GM18951 (cell line): ENCODE data around the gene WDR73.
"Not testable (repeated sequence)": the region's sequence is repeated elsewhere in the genome, so short reads cannot be mapped to it uniquely, and the experiment has no call there.

Experiments
- POLR2A ChIP-seq: IDR thresholded peaks from 4 replicates; pipeline ENCODE4 v1.6.1; 2011; ENCODE audit warnings: mild to moderate bottlenecking; ENCODE audit not compliant: insufficient read length, insufficient read depth; ENCODE audit errors: extremely low read depth
- in situ Hi-C: fragments of 300-500 bp; cut with MboI; formaldehyde crosslinking; loops from one replicate; pipeline ENCODE4 v1.12.0; 2022; ENCODE audit warnings: low sequenced_read_pairs, mixed read lengths, inconsistent platforms; ENCODE audit not compliant: unreplicated experiment

WDR73 gene

GRCh38 chr15:84653910-84654688, at the start of gene WDR73:
Gene WDR73 (minus strand): TSS chr15:84654283. CDS start chr15:84654274, 9 bp downstream.
- TF ChIP-seq POLR2A = peak; percentile 78
- in situ Hi-C loops = no loop called here

GRCh38 chr15:84703808-84704207, 49.7 kb upstream of the WDR73 start:
- TF ChIP-seq POLR2A = no peak
- in situ Hi-C loops = no loop called here

GRCh38 chr15:84702961-84703482, 48.9 kb upstream of the WDR73 start:
- TF ChIP-seq POLR2A = no peak
- in situ Hi-C loops = no loop called here

DNA sequence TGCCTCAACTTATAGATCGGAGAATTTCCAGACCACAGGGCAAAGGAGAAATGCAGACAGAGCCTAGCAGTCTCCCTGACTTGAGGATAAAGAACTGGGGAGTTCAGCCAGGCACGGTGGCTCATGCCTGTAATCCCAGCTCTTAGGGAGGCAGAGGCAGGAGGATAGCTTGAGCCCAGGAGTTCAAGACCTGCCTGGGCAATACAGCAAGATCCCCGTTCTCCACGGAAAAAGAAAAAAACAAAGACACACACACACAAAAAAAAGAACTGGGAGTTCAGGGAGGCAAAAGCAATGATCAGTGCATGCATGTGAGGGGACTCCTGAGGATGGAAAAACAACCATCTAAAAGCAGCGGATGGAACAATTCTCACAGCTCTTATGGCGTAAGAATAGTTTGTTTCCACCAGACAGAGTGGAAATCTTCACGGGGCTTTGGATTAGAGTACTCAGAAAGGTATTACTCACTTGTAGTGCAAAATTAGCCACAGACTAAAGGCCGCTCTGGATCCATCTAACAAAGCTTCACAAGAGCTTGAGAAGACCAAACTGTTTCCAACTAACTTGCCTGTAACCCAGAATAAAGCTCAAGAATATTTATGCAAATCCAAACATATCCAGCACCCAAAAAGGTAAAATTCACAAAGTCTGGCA, 45.6 kb upstream of the WDR73 start:
- in situ Hi-C loops = no loop called here
- TF ChIP-seq POLR2A = no peak

- in situ Hi-C loops = no loop called here
- no peak for TF ChIP-seq POLR2A
Measured at GRCh38 chr15:84697236-84697990, 43.3 kb upstream of the WDR73 start.

- in situ Hi-C loops = no loop called here
- TF ChIP-seq POLR2A = no peak
Measured at GRCh38 chr15:84696757-84697156, 42.7 kb upstream of the WDR73 start.

DNA sequence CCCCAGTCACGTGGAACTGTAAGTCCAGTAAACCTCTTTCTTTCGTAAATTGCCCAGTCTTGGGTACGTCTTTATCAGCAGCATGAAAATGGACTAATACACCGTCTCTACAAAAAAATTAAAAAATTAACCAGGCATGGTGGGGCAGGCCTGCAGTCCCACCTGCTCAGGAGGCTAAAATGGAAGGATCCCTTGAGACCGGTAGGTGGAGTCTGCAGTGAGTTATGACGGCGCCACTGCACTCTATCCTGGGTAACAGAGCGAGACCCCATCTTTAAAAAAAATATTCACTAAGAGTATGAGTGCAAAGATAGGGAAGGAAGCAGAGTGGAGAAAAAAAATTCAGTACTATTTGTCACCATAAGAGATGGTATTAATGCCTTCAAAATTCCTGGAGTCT, 36.3 kb upstream of the WDR73 start:
- no peak for TF ChIP-seq POLR2A

DNA sequence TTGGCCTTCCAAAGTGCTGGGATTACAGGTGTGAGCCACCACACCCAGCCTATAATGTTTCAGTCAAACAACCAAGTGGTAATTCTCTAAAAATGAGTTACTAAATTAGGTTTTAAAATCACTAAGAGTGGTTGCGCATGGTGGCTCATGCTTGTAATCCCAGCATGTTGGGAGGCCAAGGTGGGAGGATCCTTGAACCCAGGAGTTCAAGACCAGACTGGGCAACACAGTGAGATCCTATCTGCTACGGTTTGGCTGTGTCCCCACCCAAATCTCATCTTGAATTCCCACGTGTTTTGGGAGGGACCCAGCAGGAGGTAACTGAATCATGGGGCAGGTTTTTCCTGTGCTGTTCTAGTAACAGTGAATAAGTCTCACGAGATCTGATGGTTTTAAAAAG, 35.8 kb upstream of the WDR73 start:
- in situ Hi-C loops = no loop called here
- no peak for TF ChIP-seq POLR2A

More for the DNA sequence above, 36.3 kb upstream of the WDR73 start:
- in situ Hi-C loops = no loop called here

DNA sequence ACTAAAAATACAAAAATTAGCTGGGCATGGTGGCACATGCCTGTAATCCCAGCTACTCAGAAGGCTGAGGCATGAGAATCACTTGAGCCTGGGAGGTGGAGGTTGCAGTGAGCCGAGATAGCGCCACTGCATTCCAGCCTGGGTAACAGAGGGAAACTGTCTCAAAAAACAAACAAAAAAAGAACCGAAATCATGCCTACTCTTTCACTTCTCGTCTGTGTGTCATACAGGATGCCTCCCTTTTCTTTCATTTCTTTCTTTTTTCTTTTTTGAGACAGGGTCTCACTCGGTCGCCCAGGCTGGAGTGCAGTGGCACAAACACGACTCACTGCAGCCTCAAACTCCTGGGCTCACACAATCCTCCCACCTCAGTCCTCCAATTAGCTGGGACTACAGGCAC, 32.4 kb upstream of the WDR73 start:
- in situ Hi-C loops = not testable (repeated sequence)

- in situ Hi-C loops = no loop called here
- TF ChIP-seq POLR2A = no peak
Measured at GRCh38 chr15:84685304-84685703, 31.2 kb upstream of the WDR73 start.

GRCh38 chr15:84684092-84684491, 30.0 kb upstream of the WDR73 start:
- TF ChIP-seq POLR2A = no peak
- in situ Hi-C loops = no loop called here

- in situ Hi-C loops = no loop called here
- TF ChIP-seq POLR2A = no peak
Measured at GRCh38 chr15:84681831-84682230, 27.7 kb upstream of the WDR73 start.

- no peak for TF ChIP-seq POLR2A
- in situ Hi-C loops = no loop called here
Measured at GRCh38 chr15:84671211-84671610, 17.1 kb upstream of the WDR73 start.
